ENCODE data around the gene STS. TPM values are rescaled to one million over a fixed set of nuclear protein-coding genes. Genes with fewer than 3 reads are reported as not detected.

The STS gene
- total and polyA plus RNA-seq, 2 of the 4 experiments (the other 2 are of a cell fraction), result 2.6 to 3.4 TPM

DNA sequence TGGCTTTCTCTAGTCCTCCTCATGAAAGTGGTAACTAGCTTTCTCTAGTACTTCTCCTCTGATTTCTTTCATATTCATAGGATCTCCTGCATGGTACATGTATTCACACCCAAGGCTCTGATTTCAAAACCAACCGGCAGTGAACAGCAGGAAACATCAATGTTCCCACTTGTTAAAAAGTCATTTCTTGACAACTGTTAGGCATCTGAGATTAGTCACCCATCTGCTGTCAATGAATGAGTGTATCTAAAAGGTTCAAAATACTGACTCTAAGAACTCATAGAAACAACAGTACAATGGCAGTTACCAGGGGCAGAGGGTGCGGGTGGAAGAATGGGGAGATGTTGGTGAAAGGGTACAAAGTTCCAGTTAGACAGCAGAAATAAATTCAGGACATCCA lies 31.9 kb downstream of the STS start:
- H2BK20ac ChIP-seq (ENCODE audit: low read depth, low read length), result no peak overlapping the region
- H3K23ac ChIP-seq (ENCODE audit: low read depth, low read length), result no peak overlapping the region
- H3K27ac ChIP-seq (ENCODE audit: insufficient read depth, low read length), result no peak overlapping the region
- no peaks in the 10 kb centered on the region for H3K27me3 ChIP-seq (ENCODE audit: control insufficient read depth, insufficient read depth, low read length)
- WGBS, 2 experiments (ENCODE audit: extremely low coverage in 2 of 2, insufficient read length in 1 of 2), result no CpG with 5 or more reads among the region's 2 CpGs
- no peak overlapping the region for H4K8ac ChIP-seq (ENCODE audit: low read depth in 2 of 2, low read length in 2 of 2)
- H2BK5ac ChIP-seq (ENCODE audit: low read depth, low read length, poor library complexity, severe bottlenecking), result no peak overlapping the region
- BruUV-seq (replicated peaks), result no TSS peak
- no peaks in the 10 kb centered on the region for H3K9me3 ChIP-seq (ENCODE audit: control insufficient read depth, insufficient read depth, low read length)
- H4K91ac ChIP-seq (ENCODE audit: insufficient read depth, low read depth, low read length), result no peak overlapping the region
- no peak overlapping the region for H3K18ac ChIP-seq (ENCODE audit: low read depth, low read length)
- H3K9ac ChIP-seq (ENCODE audit: low read depth, low read length), result no peak overlapping the region
- ChIA-PET POLR2A (ENCODE audit: unreplicated experiment) (no interaction called here), CTCF (no interaction called here)
- no peak overlapping the region for H3K4me3 ChIP-seq (ENCODE audit: insufficient read depth, low read depth, low read length)
- no peaks in the 10 kb centered on the region for H3K36me3 ChIP-seq (ENCODE audit: control insufficient read depth, insufficient read depth, low read length)
- H2AFZ ChIP-seq (replicated peaks; ENCODE audit: low read length, poor library complexity), result no peak overlapping the region
- H3K79me1 ChIP-seq (ENCODE audit: low read depth in 1 of 2, low read length in 2 of 2), result no peaks in the 10 kb centered on the region
- in situ Hi-C loops (cut with MboI; ENCODE audit: low sequenced_read_pairs) (no loop called here), dilution Hi-C loops (cut with HindIII; ENCODE audit: low sequenced_read_pairs, unreplicated experiment) (no loop called here), intact Hi-C loops (cut with micrococcal nuclease) (no loop called here)
- no peak overlapping the region for H2AK5ac ChIP-seq (ENCODE audit: low read depth, low read length)
- no peaks in the 10 kb centered on the region for H4K20me1 ChIP-seq (ENCODE audit: insufficient read depth, low read length)
- H2BK120ac ChIP-seq (ENCODE audit: low read depth, low read length), result no peak overlapping the region
- ATAC-seq (ENCODE audit: low read depth) (no peak), DNase-seq (no peak)
- H3K9me1 ChIP-seq (ENCODE audit: insufficient read depth, low read length), result no peaks in the 10 kb centered on the region
- H3K4ac ChIP-seq (ENCODE audit: low read depth, low read length), result no peak overlapping the region
- no peaks in the 10 kb centered on the region for H3K4me1 ChIP-seq (ENCODE audit: control insufficient read depth, insufficient read depth, low read length)
- no peak overlapping the region for H3K56ac ChIP-seq (ENCODE audit: extremely low read depth, insufficient read depth, low read length)
- H2AK9ac ChIP-seq (replicated peaks; ENCODE audit: low read depth, low read length, poor library complexity), result no peak overlapping the region
- no peak overlapping the region for H4K5ac ChIP-seq (ENCODE audit: low read depth, low read length)
- no peak overlapping the region for H3K14ac ChIP-seq (replicated peaks; ENCODE audit: low read depth, low read length)
- TF ChIP-seq, protein P1, sequence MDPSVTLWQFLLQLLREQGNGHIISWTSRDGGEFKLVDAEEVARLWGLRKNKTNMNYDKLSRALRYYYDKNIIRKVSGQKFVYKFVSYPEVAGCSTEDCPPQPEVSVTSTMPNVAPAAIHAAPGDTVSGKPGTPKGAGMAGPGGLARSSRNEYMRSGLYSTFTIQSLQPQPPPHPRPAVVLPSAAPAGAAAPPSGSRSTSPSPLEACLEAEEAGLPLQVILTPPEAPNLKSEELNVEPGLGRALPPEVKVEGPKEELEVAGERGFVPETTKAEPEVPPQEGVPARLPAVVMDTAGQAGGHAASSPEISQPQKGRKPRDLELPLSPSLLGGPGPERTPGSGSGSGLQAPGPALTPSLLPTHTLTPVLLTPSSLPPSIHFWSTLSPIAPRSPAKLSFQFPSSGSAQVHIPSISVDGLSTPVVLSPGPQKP (IDR thresholded peaks at IDR 0.05; ENCODE audit: borderline replicate concordance, low read depth, low read length), result no peak
- TF ChIP-seq MAFK (IDR thresholded peaks at IDR 0.05; ENCODE audit: low read depth, low read length) (no peak), RCOR1 (IDR thresholded peaks at IDR 0.05; ENCODE audit: insufficient replicate concordance, low read length) (no peak), SMC3 (IDR thresholded peaks at IDR 0.05; ENCODE audit: low read depth, low read length) (no peak), FOS (IDR thresholded peaks at IDR 0.05; ENCODE audit: low read depth, low read length) (no peak), MXI1 (IDR thresholded peaks at IDR 0.05; ENCODE audit: borderline replicate concordance, low read depth, low read length) (no peak), CHD1 (IDR thresholded peaks at IDR 0.05; ENCODE audit: low read depth, low read length) (no peak), RFX5 (IDR thresholded peaks at IDR 0.05; ENCODE audit: low read depth, low read length) (no peak), POLR2A (IDR thresholded peaks at IDR 0.05; ENCODE audit: low read depth, low read length) (no peak)
- TF ChIP-seq, protein P2, sequence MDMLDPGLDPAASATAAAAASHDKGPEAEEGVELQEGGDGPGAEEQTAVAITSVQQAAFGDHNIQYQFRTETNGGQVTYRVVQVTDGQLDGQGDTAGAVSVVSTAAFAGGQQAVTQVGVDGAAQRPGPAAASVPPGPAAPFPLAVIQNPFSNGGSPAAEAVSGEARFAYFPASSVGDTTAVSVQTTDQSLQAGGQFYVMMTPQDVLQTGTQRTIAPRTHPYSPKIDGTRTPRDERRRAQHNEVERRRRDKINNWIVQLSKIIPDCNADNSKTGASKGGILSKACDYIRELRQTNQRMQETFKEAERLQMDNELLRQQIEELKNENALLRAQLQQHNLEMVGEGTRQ (IDR thresholded peaks at IDR 0.05; ENCODE audit: low read depth, low read length), result no peak
- TF ChIP-seq, protein P3, sequence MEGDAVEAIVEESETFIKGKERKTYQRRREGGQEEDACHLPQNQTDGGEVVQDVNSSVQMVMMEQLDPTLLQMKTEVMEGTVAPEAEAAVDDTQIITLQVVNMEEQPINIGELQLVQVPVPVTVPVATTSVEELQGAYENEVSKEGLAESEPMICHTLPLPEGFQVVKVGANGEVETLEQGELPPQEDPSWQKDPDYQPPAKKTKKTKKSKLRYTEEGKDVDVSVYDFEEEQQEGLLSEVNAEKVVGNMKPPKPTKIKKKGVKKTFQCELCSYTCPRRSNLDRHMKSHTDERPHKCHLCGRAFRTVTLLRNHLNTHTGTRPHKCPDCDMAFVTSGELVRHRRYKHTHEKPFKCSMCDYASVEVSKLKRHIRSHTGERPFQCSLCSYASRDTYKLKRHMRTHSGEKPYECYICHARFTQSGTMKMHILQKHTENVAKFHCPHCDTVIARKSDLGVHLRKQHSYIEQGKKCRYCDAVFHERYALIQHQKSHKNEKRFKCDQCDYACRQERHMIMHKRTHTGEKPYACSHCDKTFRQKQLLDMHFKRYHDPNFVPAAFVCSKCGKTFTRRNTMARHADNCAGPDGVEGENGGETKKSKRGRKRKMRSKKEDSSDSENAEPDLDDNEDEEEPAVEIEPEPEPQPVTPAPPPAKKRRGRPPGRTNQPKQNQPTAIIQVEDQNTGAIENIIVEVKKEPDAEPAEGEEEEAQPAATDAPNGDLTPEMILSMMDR (conservative IDR thresholded peaks at IDR 0.05; ENCODE audit: low read depth, low read length), result no peak
- H2BK15ac ChIP-seq (ENCODE audit: low read depth, low read length), result no peak overlapping the region
- H3K4me2 ChIP-seq (ENCODE audit: low read depth, low read length), result no peak overlapping the region

Measured in IMR-90 (cell line).